H54 (cell line): Measurements from ENCODE around the gene PSMD1.
"Not testable (repeated sequence)": the region's sequence is repeated elsewhere in the genome, so short reads cannot be mapped to it uniquely, and the experiment has no call there.

ENCODE experiments used
- DNase-seq: peaks from one replicate; pipeline ENCODE4 v3.0.0; 2011; ENCODE audit warnings: low spot score, mixed read lengths; ENCODE audit not compliant: insufficient read length
- FAIRE-seq: peaks from 3 replicates; lab custom pipeline; 2011; peaks lifted over from hg19 to GRCh38; lab: Jason Lieb, UNC
- POLR2A ChIP-seq: IDR thresholded peaks from 2 replicates; pipeline ENCODE4 v1.6.1; 2011; ENCODE audit warnings: low read depth, mild to moderate bottlenecking, low read length

Gene PSMD1

GRCh38 chr2:231189571-231190495 lies 133.2 kb downstream of the PSMD1 start:
- no peak for TF ChIP-seq POLR2A
- FAIRE-seq, result no peak
- peak; percentile 29 for DNase-seq

DNA sequence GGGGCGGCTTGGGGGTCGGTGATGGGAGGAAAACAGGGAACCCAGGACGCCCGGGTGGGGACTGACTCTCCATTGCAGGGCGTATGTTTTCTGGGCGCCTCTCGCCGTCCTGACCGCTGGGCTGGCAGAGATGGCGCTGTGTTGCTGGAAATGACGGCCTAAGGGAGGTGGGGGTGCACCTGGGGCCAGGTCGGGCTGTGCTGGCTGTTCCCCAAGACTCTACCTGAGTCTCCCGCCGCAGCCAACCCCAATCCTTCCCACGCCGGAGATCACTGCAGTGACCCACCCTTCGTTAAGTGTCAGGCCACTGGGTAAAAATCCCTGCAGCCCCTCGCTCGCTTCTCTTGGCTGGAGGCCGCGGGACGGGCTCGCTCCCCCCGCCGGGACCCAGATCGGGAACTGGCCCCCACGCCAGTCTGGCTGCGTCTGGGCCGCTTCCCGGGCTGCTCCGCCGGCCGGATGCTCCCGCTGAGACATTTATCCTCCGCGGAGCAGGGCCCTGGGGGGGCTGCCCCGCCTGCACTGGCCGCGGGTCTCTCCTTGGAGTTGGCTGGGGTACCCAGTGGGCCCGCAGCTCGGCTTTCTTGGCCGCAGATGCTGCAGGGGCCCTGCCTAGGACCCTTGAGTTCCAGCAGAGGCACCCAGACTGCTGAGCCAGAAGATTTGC lies 134.0 kb downstream of the PSMD1 start:
- no peak for FAIRE-seq
- TF ChIP-seq POLR2A, result peak; percentile 37; the same call in 1 of the 2 replicates
- peak; percentile 69 for DNase-seq

DNA sequence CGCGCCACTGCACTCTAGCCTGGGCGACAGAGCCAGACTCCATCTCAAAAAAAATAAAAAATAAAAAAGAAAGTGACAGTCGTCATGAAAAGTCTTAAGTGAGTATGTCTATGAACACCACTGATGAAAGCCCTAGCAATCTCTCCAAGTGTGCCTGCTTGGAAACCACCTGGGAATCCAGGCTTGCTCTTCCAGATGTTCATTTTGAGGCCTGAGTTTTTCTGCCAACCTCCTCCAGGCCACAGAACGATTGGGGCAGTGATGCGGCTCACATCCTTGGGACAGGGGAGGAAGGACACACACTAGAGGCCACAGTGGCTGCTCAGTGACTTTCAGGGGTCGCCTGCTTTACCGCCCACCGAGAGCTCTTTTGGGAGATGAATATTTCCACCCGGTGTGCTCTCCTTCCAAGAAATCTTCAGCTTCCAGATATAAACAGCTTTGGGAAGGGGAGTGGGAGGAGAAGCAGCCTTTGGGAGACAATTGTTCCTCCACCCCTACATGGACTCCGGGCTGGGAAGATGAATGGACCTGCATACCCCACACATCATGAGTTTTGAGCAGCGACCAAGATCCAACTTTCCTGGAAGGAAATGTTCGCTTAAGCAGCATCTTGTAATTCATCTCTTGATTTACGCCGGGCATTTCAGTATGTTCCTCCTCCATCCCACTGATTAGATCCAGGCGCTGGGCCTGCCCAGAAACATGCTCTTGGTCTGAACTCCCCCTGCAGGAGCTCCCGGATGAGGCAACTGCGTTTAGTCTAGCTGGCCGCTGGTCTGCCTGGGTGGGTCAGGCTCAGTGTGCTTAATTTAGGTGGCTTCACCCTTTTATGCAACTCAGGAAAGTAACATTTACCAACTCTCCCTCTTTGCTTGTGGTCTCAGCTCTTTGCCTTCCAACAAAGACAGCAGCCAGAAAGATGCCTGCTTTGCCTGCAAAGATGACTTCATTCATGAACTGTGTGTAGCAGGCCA lies 135.5 kb downstream of the PSMD1 start:
- FAIRE-seq, result no peak
- peak; percentile 46 for DNase-seq
- no peak for TF ChIP-seq POLR2A

DNA sequence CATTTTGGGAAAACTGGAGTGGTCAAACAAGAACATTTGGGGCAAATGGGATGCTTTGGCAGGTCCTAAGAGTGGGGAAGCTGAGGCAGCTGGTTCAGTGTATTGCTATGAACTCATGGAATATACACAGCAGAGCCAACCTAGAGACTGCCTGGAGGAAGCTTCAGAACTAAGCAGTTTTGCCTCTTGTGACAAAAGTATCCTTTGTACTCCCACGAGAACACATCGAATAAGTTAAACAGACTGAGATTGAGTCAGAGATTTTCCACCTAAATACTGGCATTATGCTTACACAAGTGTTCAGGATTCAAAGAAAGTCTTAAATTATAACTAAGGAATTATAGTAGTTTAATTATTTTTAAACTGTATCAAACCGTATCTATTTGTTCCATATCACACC lies 136.5 kb downstream of the PSMD1 start:
- FAIRE-seq (no peak), DNase-seq (no peak)
- TF ChIP-seq POLR2A, result no peak

- DNase-seq, result no peak
- FAIRE-seq, result no peak
- TF ChIP-seq POLR2A, result no peak
These were observed 139.9 kb downstream of the PSMD1 start for GRCh38 chr2:231196592-231196991.

DNA sequence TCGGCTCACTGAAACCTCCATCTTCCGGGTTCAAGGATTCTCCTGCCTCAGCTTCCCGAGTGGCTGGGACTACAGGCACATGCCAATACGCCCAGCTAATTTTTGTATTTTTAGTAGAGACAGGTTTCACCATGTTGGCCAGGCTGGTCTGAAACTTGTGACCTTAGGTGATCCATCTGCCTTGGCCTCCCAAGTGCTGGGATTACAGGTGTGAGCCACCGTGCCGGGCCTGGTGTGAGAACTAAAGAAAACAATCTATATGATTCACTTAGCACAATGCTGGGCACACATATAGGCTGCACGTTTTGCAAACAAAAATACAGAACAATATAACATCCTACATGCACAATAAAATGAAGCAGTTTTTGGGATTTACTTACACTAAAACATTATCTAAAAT lies 140.5 kb downstream of the PSMD1 start:
- DNase-seq, FAIRE-seq: not testable (repeated sequence)

DNA sequence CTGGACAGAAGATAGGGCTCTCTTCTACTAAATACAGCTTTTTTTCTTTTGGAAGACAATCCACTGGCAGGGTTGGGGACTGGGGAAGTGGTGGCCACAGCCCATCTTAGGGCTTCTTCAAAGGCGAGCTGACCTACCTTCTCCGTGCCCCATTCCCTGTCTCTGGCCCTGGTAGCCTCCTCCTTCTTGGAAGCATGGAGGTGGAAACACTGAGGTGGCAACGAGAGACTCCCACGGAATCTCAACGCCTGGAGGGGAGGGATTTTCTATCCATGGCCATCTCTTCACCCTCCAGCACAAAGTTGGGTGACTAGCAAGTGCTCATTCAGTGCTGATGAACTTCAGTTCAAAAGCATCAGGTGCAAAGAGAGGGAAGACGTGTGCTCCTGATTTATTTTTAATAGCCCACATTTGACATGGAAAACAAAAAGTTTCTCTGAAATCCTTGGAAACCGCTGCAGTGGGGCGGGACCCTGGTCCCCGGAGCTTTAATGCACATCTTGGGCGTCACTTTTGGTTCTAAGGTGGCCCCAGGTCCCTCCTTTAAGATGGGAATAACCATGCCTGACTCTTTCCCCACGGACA lies 141.1 kb downstream of the PSMD1 start:
- DNase-seq, result no peak
- FAIRE-seq, result no peak
- no peak for TF ChIP-seq POLR2A

GRCh38 chr2:231198291-231199173 lies 141.9 kb downstream of the PSMD1 start, which contains the start of gene ARMC9:
Gene ARMC9 (plus strand): TSS chr2:231198631. CDS start chr2:231206239, 7,608 bp downstream.
- DNase-seq, result peak; percentile 85
- FAIRE-seq, result no peak
- TF ChIP-seq POLR2A, result peak; percentile 79

DNA sequence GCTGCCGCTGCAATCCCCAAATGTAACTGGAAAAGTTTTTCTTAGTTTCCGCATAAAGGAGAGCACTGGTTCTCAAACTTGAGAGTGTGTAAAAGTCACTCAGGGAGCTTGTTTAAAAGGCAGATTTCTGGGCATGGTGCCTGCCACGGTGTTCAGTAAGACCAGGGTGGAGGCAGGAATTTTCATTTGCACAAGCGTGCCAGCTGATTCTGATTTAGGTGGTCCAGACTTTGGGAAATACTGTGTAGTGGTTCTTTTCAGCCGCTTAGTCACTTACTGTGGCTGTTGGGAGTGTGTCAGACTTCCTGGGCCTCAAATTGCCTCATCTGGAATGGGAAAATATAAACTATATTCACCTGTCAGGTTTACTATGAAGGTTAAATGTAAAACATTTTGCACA lies 142.6 kb downstream of the PSMD1 start:
- FAIRE-seq (no peak), DNase-seq (peak; percentile 16)
- no peak for TF ChIP-seq POLR2A

GRCh38 chr2:231200805-231201474 lies 144.3 kb downstream of the PSMD1 start:
- no peak for FAIRE-seq
- no peak for TF ChIP-seq POLR2A
- peak; percentile 45 for DNase-seq

- FAIRE-seq (no peak), DNase-seq (no peak)
- no peak for TF ChIP-seq POLR2A
These were observed 144.8 kb downstream of the PSMD1 start for GRCh38 chr2:231201475-231201814.

DNA sequence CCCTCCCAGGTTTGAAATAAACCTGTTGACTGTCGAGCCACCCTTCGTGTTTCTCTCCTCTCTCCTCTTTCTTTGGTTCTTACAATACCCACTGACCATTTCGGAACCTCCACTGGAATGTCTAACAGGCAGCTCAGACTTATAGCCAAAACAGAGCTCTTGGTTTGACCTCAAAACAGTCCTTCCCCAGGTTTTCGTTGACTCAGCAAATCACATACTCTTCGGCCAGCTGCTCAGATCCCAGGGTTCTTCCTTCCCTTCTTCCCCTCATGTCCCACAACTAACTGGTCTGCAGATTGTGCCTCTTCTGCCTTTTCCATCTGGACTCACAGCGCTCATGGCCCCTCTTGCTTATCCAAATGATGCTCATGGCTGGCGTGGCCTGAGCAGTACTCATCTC lies 146.4 kb downstream of the PSMD1 start:
- FAIRE-seq (no peak), DNase-seq (no peak)
- TF ChIP-seq POLR2A, result no peak
